HG02571 (cell line): ENCODE measurements around the gene DSE.

Experiments used
- ATAC-seq: cut with Tn5 transposase; IDR thresholded peaks from one replicate; pipeline ENCODE4 v1.9.1; 2021; ENCODE audit warnings: mild to moderate bottlenecking, moderate library complexity; ENCODE audit not compliant: unreplicated experiment

The DSE gene

DNA sequence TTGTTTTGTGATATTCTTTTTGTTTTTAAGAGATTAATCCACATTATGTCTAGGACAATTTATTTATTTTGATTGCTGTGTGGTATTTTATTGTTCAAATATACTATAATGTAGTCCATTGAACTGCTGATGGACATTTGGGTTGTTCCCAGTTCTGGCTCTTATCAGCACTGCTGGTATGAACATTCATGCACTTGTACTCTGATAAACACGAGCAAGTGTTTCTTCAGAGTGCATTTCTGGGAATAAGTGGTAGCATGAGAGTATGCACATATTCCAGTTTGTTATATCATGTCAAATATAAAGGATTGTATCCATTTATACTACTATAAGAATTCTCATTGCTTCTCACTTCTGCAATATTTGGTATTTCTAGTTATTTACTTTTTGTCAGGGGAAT, 97.5 kb downstream of the DSE start:
- no peak for ATAC-seq

DNA sequence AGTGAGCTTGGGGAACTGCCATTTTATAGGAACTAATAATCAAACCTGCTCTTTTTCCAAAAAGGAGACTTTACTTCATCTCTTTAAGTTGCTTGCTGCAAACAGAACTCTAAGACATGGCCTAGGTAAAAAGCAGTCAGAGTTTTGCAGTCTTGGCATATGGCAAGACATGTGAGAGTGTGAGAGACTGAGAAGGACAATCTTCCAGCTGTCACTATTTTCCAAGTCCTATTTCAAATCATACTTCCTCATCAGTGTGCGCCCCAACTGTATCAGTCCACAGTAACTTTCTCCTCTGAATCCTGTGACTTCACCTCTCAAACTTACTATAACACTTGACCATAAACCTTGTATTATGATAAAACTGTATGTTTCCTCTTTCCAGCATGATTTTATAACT, 100.8 kb downstream of the DSE start:
- no peak for ATAC-seq

DNA sequence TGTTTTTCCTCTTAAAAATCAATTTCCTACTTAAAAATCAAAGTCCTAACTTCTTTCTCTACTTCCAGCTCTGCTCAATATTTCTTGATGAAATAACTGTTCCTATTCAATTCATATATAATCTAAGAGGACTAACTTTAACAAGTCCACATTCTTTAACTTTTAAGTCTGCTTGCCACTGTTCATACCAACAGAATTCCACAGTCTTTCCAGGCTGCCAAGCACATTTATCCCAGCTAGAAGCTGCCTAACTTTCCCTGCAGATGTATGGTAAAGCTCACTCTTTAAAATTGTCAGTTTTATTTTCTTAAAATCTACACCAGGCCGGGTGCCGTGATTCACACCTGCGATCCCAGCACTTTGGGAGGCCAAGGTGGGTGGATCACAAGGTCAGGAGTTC, 102.0 kb downstream of the DSE start:
- no peak for ATAC-seq

DNA sequence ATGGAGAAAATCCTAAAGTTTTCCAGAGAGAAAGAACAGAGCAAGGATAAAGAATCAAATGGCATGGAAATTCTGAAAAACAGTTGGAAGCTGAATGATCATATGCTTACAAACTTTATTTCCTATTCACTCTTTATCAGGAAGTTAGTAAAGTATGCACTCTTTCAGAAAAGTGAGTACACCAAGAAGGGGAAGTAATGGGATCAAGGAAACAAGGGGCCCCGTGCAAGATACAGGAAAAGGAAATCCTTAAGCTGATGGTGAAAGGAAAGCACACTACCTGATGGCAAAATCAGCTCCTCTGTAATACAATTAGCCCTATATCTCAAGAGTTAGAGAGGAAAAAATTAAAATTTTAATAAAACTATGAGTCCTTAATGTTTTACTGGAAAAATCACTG, 104.4 kb downstream of the DSE start:
- ATAC-seq = no peak

DNA sequence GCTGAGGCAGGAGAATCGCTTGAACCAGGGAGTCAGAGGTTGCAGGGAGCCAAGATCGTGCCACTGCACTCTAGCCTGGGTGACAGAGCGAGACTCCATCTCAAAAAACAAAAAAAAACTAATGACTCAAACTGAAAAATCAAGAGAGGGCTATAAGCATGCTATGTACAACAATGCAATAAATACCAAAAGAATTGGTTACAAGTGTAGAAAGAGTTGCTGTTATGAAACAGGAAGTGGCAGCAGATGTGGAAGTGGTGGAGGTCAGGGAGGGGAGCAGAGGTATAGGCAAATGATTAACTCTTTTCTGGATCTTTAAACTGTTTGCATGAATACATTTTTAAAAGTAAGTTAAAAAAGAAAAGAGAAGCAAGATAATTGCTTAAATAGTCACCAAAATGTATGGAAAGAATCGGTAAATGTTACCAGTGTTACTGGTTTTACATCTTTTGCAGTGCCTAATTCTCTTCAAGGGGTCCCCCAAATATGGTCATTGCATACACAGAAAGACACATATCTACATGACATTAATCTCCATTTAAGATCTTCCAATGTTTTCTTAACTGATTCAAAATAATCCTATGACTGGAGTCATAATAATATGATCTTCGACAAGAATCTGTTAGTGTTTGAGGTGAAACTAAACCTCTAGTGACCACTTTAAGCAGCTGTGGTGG, 105.4 kb downstream of the DSE start:
- ATAC-seq = peak; percentile 100

DNA sequence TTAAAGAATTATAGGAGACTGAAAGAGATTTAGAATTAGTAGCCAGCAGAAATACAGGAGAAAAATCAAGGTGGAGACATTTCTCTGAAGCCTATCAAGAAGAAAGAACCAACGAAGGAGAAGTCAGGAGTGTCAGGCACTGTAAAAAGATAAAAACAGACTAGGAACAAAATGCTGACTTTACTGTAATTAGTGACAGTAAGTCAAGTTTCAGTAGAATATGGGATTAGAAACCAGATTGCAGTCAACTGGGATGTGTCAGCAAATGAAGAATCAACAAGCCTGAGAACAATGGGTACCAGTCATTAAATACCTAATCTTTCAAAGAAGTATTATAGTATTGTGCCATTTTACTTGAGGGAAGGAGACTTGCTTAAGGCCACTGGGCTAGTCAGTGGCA, 112.0 kb downstream of the DSE start:
- no peak for ATAC-seq

DNA sequence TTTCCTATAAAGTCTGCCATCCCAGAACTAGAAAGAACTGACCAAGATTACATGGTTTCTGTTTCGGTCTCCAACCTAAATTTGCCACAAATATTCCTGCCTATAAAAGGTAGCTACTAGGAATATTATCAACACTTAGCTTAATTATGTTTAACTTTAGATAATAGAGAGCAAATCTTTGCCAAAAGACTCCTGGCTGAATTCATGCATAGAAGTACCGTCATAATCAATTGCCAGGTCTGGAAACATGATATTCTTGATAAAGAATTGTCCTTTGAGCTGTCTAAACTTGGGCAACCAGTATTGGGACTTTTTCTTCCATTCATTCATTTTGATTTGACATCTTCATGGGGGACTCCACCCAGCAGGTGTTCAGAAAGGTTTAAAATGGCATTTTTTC, 112.9 kb downstream of the DSE start:
- ATAC-seq = no peak

DNA sequence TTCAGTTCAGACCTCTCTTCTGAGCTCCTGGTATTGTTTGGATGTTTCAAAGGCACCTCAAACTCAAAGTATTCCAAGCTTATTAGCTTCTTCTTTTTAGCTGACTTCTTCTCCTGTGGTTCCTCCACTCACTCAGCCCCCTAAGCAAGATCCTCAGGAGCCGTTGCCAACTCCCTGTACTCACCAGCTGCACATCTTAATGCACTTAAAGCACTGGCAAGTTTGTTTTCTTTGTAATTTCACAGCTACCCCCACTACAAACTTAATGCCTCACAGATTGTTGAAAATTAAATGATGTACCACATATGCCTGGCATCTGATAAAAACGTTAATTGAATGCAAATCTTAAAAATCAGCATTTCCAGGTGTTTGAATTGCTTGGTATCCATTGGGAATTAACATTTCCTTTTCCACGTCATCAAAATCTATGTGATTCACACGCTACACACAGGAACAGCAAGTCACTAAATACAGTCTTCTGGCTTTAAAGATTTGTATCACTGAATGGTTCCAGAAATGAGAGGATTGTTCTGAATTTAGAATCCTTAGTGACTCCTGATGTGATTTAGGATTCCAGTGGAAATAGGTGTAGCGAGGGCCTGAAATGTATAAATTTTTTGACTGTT, 114.9 kb downstream of the DSE start:
- no peak for ATAC-seq

DNA sequence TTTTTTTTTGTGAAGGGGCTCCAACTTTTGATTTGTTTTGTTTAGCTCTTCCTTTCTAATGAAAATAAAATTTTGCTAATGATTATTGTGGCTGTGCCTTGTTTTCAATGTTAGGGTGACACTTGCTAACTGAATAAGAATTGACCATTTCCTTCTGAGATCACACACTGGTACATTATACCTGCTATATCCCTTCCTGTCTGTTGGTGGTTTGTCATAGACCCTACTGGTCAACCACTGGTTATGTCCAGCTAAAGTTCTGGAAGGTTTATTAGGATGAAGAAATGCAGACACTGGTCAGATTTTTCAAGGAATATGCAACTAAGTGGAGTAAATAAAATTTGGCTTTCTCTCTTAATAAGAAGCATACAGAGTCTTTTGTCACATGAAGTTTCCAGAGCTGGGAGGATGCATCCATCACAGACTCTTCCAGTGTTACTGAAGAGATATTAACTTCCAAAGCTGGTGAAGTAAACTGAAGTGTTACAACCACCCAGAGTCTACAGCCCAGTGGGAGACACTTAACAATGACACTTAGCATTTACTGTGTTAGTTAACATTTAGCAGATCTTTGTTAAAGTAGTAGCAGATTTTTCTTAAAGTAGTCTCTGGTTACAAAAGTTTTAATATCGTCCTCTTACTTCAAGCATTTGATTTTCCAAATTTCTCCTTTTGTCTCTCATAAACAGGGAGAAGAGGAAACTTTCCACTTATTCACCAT, 121.0 kb downstream of the DSE start:
- ATAC-seq = no peak

DNA sequence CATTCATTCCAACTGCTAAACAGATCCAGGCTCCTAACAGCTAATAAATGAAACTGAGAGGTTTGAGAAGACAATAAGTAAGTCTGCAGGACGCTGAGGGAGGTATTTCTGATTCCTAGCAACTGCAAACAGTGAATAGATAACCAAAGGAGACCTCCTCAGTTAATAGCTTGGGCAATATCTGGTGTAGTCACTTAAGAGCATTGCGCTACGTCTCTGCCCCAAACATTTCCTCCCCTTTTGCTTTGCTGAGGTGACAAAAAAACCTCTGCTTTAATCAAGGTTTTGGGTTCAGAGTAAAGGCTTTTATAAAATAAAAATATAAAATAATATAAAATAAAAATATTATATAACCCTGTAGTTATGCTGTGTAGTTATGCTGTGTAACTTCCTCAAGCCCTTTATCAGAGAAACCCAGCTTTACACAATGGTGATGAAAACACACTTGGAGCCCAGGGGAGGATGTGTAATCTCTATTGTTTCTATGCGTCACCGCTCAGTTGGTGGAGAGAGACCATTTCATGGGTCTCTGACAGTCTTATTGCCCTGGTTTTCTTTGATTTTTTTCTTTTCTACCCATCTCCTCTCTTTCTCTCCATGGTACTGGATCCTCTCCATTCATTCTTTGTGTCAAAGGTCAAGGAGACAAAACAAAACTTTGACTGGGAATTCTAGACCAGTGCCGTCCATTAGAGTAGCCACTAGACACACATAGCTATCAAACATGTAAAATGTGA, 121.8 kb downstream of the DSE start:
- no peak for ATAC-seq
